AG10803 (cell line): ENCODE results near the gene FRAS1.
A peak's percentile ranks its signal among the peaks of the same experiment; 100 is the strongest.

Source experiments
- DNase-seq: peaks from one replicate; pipeline ENCODE4 v3.0.0; 2010; ENCODE audit warnings: low read depth
- H3K4me3 ChIP-seq: 2 replicates; pipeline ENCODE4 v1.5.1; 2011; ENCODE audit warnings: mild to moderate bottlenecking, low read length, control low read depth
- CTCF ChIP-seq: conservative IDR thresholded peaks from 2 replicates; pipeline ENCODE4 v1.5.1; 2011; ENCODE audit warnings: mild to moderate bottlenecking, low read length, control low read depth, inconsistent platforms

FRAS1 gene

GRCh38 chr4:78424461-78424860 is 367.3 kb downstream of the FRAS1 start:
- no peak overlapping the region for H3K4me3 ChIP-seq
- no peak for DNase-seq
- TF ChIP-seq CTCF, result no peak

- no peak for TF ChIP-seq CTCF
- H3K4me3 ChIP-seq, result no peak overlapping the region
- no peak for DNase-seq
Observed at GRCh38 chr4:78426972-78427371, 369.8 kb downstream of the FRAS1 start.

DNA sequence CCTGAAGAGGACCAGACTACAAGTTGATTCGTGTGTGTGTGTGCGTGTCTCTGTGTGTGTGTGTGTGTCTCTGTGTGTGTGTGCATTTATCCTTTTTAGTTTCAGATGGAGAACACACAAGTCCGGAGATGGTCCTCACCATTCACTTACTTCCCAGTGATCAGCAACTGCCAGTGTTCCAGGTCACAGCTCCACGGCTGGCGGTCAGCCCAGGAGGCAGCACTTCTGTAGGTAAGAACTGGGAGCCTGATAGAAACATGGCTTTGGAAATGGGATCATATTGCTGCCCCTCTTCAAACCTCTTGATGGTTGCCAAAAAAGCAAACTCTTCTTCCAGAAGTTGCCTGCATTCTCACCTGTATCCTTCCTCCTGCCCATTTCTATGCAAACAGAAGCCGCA is 371.9 kb downstream of the FRAS1 start:
- no peak overlapping the region for H3K4me3 ChIP-seq
- no peak for DNase-seq
- TF ChIP-seq CTCF, result no peak

DNA sequence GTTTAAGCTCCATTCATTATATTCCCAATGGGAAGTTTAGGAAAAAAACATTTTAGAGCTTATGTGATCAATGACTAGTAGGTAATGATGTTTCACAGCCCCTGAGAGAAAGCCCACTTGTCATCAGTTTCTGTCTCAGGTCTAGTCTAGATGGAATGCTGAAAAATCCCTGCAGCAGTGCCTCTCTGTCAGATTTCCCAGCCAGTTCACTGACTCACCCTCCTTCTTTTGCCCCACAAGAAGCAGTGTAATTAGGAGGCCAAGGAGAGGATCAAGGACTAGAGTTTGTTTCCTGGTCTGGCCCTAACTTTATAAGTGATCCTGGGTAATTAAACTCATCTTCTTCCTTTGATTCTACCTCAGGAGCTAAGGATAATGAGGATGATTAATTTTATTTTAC is 375.8 kb downstream of the FRAS1 start:
- no peak overlapping the region for H3K4me3 ChIP-seq
- DNase-seq, result peak; percentile 62
- no peak for TF ChIP-seq CTCF

- DNase-seq, result peak; percentile 68
- no peak for TF ChIP-seq CTCF
- H3K4me3 ChIP-seq, result no peak overlapping the region
Observed at GRCh38 chr4:78437608-78438088, 380.5 kb downstream of the FRAS1 start.

DNA sequence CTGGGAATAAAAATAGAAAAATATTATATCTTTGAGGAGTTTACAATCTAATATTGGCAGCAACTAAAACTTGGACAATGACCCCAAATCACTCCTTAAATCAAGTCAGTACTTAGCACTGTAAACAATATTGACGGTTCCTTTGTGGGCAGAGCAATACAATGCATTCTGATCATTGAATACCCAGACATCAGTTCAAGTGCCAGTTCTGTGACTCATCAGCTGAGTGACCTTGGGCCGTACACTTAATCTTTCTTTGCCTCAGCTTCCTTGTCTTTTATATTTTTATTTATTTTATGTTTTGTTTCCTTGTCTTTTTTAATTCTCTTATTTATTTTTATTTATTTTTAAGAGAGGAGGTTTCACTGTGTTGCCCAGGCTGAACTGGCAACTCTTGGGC is 382.2 kb downstream of the FRAS1 start:
- no peak for TF ChIP-seq CTCF
- H3K4me3 ChIP-seq, result no peak overlapping the region
- no peak for DNase-seq

- DNase-seq, result no peak
- H3K4me3 ChIP-seq, result no peak overlapping the region
- no peak for TF ChIP-seq CTCF
Observed at GRCh38 chr4:78441756-78442155, 384.6 kb downstream of the FRAS1 start.
